GM12878 (cell line): ENCODE measurements around the gene GBA2. TPM values are rescaled to one million over a fixed set of nuclear protein-coding genes. Genes with fewer than 3 reads are reported as not detected.

Experiments
- ATAC-seq: fragments of 200-7000 bp; cut with Tn5 transposase; 3 replicates; pipeline ENCODE4 v1.9.1; 2020; ENCODE audit warnings: mild to moderate bottlenecking, moderate library complexity
- BruUV-seq: library from RNA; stranded (reverse); fragments of 400-500 nt; replicated peaks from 2 replicates; lab custom pipeline; 2021; lab: Mats Ljungman, UMichigan
- CTCF ChIA-PET: fragments of 300-600 bp; sonication (Branson Sonifier 250); formaldehyde crosslinking; extraction: SDS; loops from one replicate; lab custom pipeline; 2021; ENCODE audit warnings: inconsistent platforms; lab: Yijun Ruan, JAX
- POLR2A ChIA-PET: fragments of 350-600 bp; formaldehyde crosslinking; extraction: SDS; loops from one replicate; lab custom pipeline; 2021; ENCODE audit warnings: inconsistent platforms; lab: Charles Lee
- RAD21 ChIA-PET: fragments of 300-600 bp; sonication (Branson Sonifier 250); formaldehyde crosslinking; loops from one replicate; lab custom pipeline; 2023; ENCODE audit warnings: antibody characterized with exemption; ENCODE audit not compliant: unreplicated experiment; lab: Charles Lee
- SMC1A ChIA-PET: fragments of 300-600 bp; sonication (Branson Sonifier 250); formaldehyde crosslinking; loops from one replicate; lab custom pipeline; 2023; ENCODE audit not compliant: unreplicated experiment, uncharacterized antibody; lab: Charles Lee
- DNase-seq: peaks from one replicate; pipeline ENCODE4 v3.0.0-alpha.2; 2011; ENCODE audit warnings: low read depth, low spot score
- FAIRE-seq: peaks from 3 replicates; lab custom pipeline; 2011; peaks lifted over from hg19 to GRCh38; lab: Jason Lieb, UNC
- H2AFZ ChIP-seq: 2 replicates; pipeline ENCODE4 v1.6.0; 2011; ENCODE audit warnings: low read depth, low read length, control low read depth; ENCODE audit not compliant: control insufficient read depth
- H3K27ac ChIP-seq: 2 replicates; pipeline ENCODE4 v1.5.1; 2011; ENCODE audit warnings: control low read depth; ENCODE audit not compliant: control insufficient read depth, insufficient read depth
- H3K27me3 ChIP-seq, 2 experiments: replicated peaks in 1 of 2; 2 replicates each; pipeline versions ENCODE4 v1.6.0 to v1.6.1; 2011; ENCODE audit warnings: low read length in 1 of 2; ENCODE audit not compliant: control insufficient read depth in 2 of 2, insufficient read depth in 2 of 2
- H3K36me3 ChIP-seq, 2 experiments: 2 replicates each; pipeline ENCODE4 v1.5.1; 2011; ENCODE audit warnings: low read length in 1 of 2; ENCODE audit not compliant: control insufficient read depth in 2 of 2, insufficient read depth in 2 of 2
- H3K4me1 ChIP-seq: 2 replicates; pipeline ENCODE4 v1.6.1; 2011; ENCODE audit warnings: mild to moderate bottlenecking, low read length, moderate library complexity, mixed read lengths; ENCODE audit not compliant: control insufficient read depth, insufficient read depth
- H3K4me2 ChIP-seq: 2 replicates; pipeline ENCODE4 v1.6.0; 2011; ENCODE audit warnings: control low read depth; ENCODE audit not compliant: control insufficient read depth, insufficient read depth
- H3K4me3 ChIP-seq: fragments of 200-600 bp; sonication (generic); 2 replicates; pipeline ENCODE4 v1.5.1; 2016
- H3K79me2 ChIP-seq: 2 replicates; pipeline ENCODE4 v1.6.0; 2011; ENCODE audit warnings: low read length; ENCODE audit not compliant: control insufficient read depth, insufficient read depth
- H3K9ac ChIP-seq: 2 replicates; pipeline ENCODE4 v1.8.0; 2011; ENCODE audit warnings: low read length, control low read depth, mixed read lengths; ENCODE audit not compliant: control insufficient read depth, insufficient read depth
- H3K9me3 ChIP-seq: replicated peaks from 3 replicates; pipeline ENCODE4 v1.5.1; 2011; ENCODE audit warnings: mild to moderate bottlenecking, low read length; ENCODE audit not compliant: control insufficient read depth, insufficient read depth
- H4K20me1 ChIP-seq: 2 replicates; pipeline ENCODE4 v1.6.0; 2011; ENCODE audit not compliant: control insufficient read depth, insufficient read depth
- BRCA1 ChIP-seq: IDR thresholded peaks from 2 replicates; pipeline ENCODE4 v1.6.1; 2011; ENCODE audit warnings: low read depth, low read length, improper control_type of control experiment
- CEBPB ChIP-seq, 2 experiments: fragments of 150-350 bp in 1 of 2; IDR thresholded peaks; 2 replicates each; pipeline ENCODE4 v1.6.1; 2012 to 2014; ENCODE audit warnings: low read depth in 2 of 2, low read length in 2 of 2, borderline replicate concordance in 1 of 2, inconsistent platforms in 1 of 2
- CHD1 ChIP-seq: IDR thresholded peaks from 2 replicates; pipeline ENCODE4 v1.6.1; 2012; ENCODE audit warnings: low read depth, low read length, improper control_type of control experiment
- CHD4 ChIP-seq: fragments of 200-600 bp; sonication (generic); IDR thresholded peaks from 2 replicates; pipeline ENCODE4 v1.6.1; 2016; ENCODE audit warnings: mild to moderate bottlenecking
- EP300 ChIP-seq, 2 experiments: fragments of 150-350 bp in 1 of 2; IDR thresholded peaks; 2 replicates each; pipeline ENCODE4 v1.6.1; 2011 to 2012; ENCODE audit warnings: low read depth in 2 of 2, low read length in 2 of 2, borderline replicate concordance in 1 of 2, improper control_type of control experiment in 1 of 2, inconsistent platforms in 1 of 2; ENCODE audit not compliant: control insufficient read depth in 1 of 2
- FOXK2 ChIP-seq: fragments of 450-650 bp; IDR thresholded peaks from 2 replicates; pipeline ENCODE4 v1.6.1; 2017; ENCODE audit warnings: mild to moderate bottlenecking, moderate library complexity
- MYC ChIP-seq: IDR thresholded peaks from 2 replicates; pipeline ENCODE4 v1.6.1; 2011; ENCODE audit warnings: mild to moderate bottlenecking, low read length, moderate library complexity, inconsistent platforms; ENCODE audit not compliant: insufficient read depth, insufficient replicate concordance, insufficient read length, severe bottlenecking
- NR2C1 ChIP-seq: fragments of 450-650 bp; IDR thresholded peaks from 2 replicates; pipeline ENCODE4 v1.6.1; 2017; ENCODE audit warnings: antibody characterized with exemption, mild to moderate bottlenecking, moderate library complexity
- PAX5 ChIP-seq: IDR thresholded peaks from 2 replicates; pipeline ENCODE4 v1.6.1; 2011; ENCODE audit warnings: low read depth, low read length, borderline replicate concordance
- RAD21 ChIP-seq: IDR thresholded peaks from 2 replicates; pipeline ENCODE4 v1.6.1; 2011; ENCODE audit warnings: mild to moderate bottlenecking, low read depth, low read length, moderate library complexity; ENCODE audit not compliant: insufficient read depth
- SMC3 ChIP-seq: IDR thresholded peaks from 2 replicates; pipeline ENCODE4 v1.6.1; 2011; ENCODE audit warnings: low read length, improper control_type of control experiment, borderline replicate concordance
- WGBS: methylation state at CpG from one replicate; pipeline ENCODE4 v1.1.6; 2016; ENCODE audit warnings: low lambda C conversion rate; ENCODE audit not compliant: insufficient replicate concordance, insufficient coverage; ENCODE audit errors: missing lambda C conversion rate; 5-methylcytosine and 5-hydroxymethylcytosine counted together
- in situ Hi-C: fragments of 300-500 bp; cut with MboI; formaldehyde crosslinking; loops from 9 replicates; pipeline ENCODE4 v1.14.3; 2018; ENCODE audit warnings: mixed read lengths
- intact Hi-C: fragments of 100-400 bp; cut with micrococcal nuclease; formaldehyde crosslinking; loops from one replicate; pipeline ENCODE4 v1.14.2; 2022; ENCODE audit not compliant: unreplicated experiment
- polyA plus RNA-seq, 11 experiments: library from polyadenylated mRNA; depleted of rRNA in 4 of 11; unstranded in 6 of 11; stranded (reverse) in 5 of 11; fragments of >200 nt; fragmentation: Nextera tagmentation in 4 of 11; fragmentation: Illumina TruSeq in 1 of 11; extraction: Ambion mirVana in 4 of 11; extraction: Trizol in 1 of 11; gene quantifications; 1 replicate in 1 of 11; 2 replicates in 10 of 11; pipeline versions ENCODE4 v1.2.1 to v1.2.3, GENCODE V29; 2011 to 2016; ENCODE audit warnings: inconsistent platforms in 2 of 11, missing spikeins in 2 of 11, low read depth in 1 of 11
- total RNA-seq, 4 experiments: library from RNA; depleted of rRNA in 3 of 4; stranded (reverse); fragments of >200 nt in 3 of 4; fragmentation: Illumina TruSeq in 1 of 4; extraction: Trizol in 1 of 4; gene quantifications; 2 replicates each; pipeline versions ENCODE4 v1.2.1 to v1.2.3, GENCODE V29; 2013 to 2021

GBA2 gene
- total and polyA plus RNA-seq, 10 of the 15 experiments (the other 5 are each of a cell fraction or from before 2014, with no cell fraction given) = 15.3 to 45.1 (median 29.1) TPM

GRCh38 chr9:35778496-35778895 lies 29.5 kb upstream of the GBA2 start:
- Histone ChIP-seq H3K4me1 (no peaks in the 10 kb centered on the region), H3K27ac (no peak overlapping the region), H3K4me2 (no peak overlapping the region), H3K27me3 (no peaks in the 10 kb centered on the region), H4K20me1 (no peaks in the 10 kb centered on the region), H3K4me3 (no peak overlapping the region), H2AFZ (no peak overlapping the region), H3K36me3 (no peaks in the 10 kb centered on the region), H3K79me2 (no peaks in the 10 kb centered on the region), H3K9me3 (no peaks in the 10 kb centered on the region), H3K9ac (no peak overlapping the region)
- TF ChIP-seq CHD1 (no peak), RAD21 (no peak), MYC (no peak)
- ChIA-PET RAD21 (interaction anchor here (1.5 to 1.6 kb wide), 2 partner anchors 10 to 48 kb away, joined by 4 to 5 read pairs; no protein-coding TSS in a partner anchor), POLR2A (interaction anchor here (1.4 kb wide), 2 partner anchors 22 to 120 kb away, joined by 3 read pairs; partner anchors contain the start of gene CCDC107), CTCF (interaction anchor here (0.8 to 1.8 kb wide), 9 partner anchors 10 to 129 kb away, joined by 3 to 10 read pairs (median 4); no protein-coding TSS in a partner anchor), SMC1A (interaction anchor here (0.7 to 2.4 kb wide), 7 partner anchors 10 to 45 kb away, joined by 3 to 8 read pairs (median 4); no protein-coding TSS in a partner anchor)
- 88% methylated on average over 3 of the region's 3 CpGs for WGBS
- no peak for ATAC-seq
- intact Hi-C loops (no loop called here), in situ Hi-C loops (no loop called here)
- FAIRE-seq = no peak
- BruUV-seq = no TSS peak
- no peak for DNase-seq

DNA sequence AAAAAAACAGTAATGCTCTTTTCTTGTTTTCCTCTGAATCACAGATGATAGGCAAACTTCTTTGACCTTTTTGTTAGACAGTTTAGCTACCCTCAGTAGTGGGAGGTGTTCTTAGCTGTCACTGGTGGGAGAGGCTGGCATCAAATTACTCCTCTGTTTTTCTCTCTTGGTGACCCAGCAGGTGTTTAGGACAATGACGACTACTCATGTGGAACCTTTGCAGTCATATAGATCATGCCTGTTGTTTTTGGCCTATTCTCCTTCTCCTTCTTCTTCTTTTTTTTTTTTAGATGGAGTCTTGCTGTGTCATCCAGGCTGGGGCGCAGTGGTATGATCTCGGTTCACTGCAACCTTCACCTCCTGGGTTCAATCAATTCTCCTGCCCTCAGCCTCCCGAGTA lies 27.0 kb upstream of the GBA2 start:
- DNase-seq (no peak), ATAC-seq (peak; percentile 94), FAIRE-seq (no peak)
- Histone ChIP-seq H3K79me2 (no peaks in the 10 kb centered on the region), H3K4me1 (no peaks in the 10 kb centered on the region), H3K9me3 (no peaks in the 10 kb centered on the region), H3K4me3 (no peak overlapping the region), H3K36me3 (no peaks in the 10 kb centered on the region; a peak in 1 of 4 replicates), H3K27ac (no peak overlapping the region), H3K27me3 (no peaks in the 10 kb centered on the region), H2AFZ (no peak overlapping the region), H3K4me2 (no peak overlapping the region), H3K9ac (no peak overlapping the region), H4K20me1 (no peaks in the 10 kb centered on the region)
- no TSS peak for BruUV-seq
- 91% methylated on average over 4 of the region's 4 CpGs for WGBS
- RAD21 ChIA-PET = interaction anchor here (0.5 to 1.2 kb wide), 2 partner anchors 57 to 129 kb away, joined by 3 to 5 read pairs; no protein-coding TSS in a partner anchor
- TF ChIP-seq CHD4 (no peak), EP300 (IDR thresholded peaks at IDR 0.05; ENCODE audit: borderline replicate concordance in 1 of 2, control insufficient read depth in 1 of 2, low read depth in 2 of 2, low read length in 2 of 2) (no peak), BRCA1 (no peak), PAX5 (0 out of 2 replicates have a peak, but pooled peaks have one; percentile 19), NR2C1 (no peak), SMC3 (no peak), CEBPB (IDR thresholded peaks at IDR 0.05; ENCODE audit: borderline replicate concordance in 1 of 2, low read depth in 2 of 2, low read length in 2 of 2) (no peak), FOXK2 (no peak)
- CTCF ChIA-PET = interaction anchor here (0.9 to 1.7 kb wide), 7 partner anchors 11 to 115 kb away, joined by 3 to 5 read pairs (median 4); no protein-coding TSS in a partner anchor
- POLR2A ChIA-PET = interaction anchor here (0.6 to 1.1 kb wide), 3 partner anchors 21 to 122 kb away, joined by 3 to 4 read pairs (median 4); no protein-coding TSS in a partner anchor
- SMC1A ChIA-PET = interaction anchor here (1.0 to 1.4 kb wide), 4 partner anchors 12 to 80 kb away, joined by 3 to 7 read pairs (median 4); no protein-coding TSS in a partner anchor
- intact Hi-C loops (no loop called here), in situ Hi-C loops (no loop called here)
